ENCODE measurements around the gene INO80E.

INO80E gene

DNA sequence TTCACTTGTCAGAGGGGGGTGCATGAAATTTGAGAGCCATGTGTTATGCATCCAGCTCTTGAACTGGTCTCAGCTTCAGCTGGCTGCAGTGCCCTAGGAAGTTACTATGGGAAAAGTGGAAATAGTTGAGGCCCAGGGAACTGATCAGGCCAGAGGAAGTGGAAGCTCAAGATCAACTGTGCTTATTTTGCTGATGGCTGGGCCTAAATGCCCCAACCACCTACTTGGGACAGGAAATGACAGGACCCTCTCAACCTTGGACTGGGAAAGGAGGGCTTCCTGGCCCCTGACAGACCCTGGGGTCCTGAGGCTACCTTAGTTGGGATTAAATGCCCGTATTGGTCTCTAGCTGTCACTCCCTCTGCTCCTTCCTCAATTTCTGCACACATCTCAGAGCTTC, 23.5 kb upstream of the INO80E start:
- TF ChIP-seq, protein P1, sequence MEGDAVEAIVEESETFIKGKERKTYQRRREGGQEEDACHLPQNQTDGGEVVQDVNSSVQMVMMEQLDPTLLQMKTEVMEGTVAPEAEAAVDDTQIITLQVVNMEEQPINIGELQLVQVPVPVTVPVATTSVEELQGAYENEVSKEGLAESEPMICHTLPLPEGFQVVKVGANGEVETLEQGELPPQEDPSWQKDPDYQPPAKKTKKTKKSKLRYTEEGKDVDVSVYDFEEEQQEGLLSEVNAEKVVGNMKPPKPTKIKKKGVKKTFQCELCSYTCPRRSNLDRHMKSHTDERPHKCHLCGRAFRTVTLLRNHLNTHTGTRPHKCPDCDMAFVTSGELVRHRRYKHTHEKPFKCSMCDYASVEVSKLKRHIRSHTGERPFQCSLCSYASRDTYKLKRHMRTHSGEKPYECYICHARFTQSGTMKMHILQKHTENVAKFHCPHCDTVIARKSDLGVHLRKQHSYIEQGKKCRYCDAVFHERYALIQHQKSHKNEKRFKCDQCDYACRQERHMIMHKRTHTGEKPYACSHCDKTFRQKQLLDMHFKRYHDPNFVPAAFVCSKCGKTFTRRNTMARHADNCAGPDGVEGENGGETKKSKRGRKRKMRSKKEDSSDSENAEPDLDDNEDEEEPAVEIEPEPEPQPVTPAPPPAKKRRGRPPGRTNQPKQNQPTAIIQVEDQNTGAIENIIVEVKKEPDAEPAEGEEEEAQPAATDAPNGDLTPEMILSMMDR (IDR thresholded peaks at IDR 0.05; ENCODE audit: low read length, missing control alignments) = no peak
- no peak for DNase-seq (ENCODE audit: low read depth)
- no peak overlapping the region for H3K4me3 ChIP-seq (replicated peaks; ENCODE audit: low read depth, low read length)

DNA sequence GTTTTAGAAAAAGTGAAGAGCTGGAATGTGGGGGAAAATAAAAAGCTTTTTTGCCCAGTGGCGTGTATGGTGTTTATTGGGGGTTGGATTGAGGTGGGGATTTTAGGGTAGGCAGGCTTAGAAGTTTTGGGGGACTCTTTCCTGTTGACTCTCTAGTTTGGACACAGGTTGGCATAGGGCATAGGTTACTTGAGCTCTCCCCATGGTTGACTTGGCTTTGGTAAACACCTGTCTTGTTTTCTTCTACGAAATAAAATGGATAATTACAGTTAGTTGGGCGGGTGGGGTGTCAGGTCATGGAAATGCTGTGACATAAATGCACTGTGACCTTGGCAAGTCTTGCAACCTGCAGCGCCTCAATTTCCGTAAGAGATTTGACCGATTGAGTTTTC, 23.1 kb upstream of the INO80E start:
- TF ChIP-seq, protein P1 (IDR thresholded peaks at IDR 0.05; ENCODE audit: low read length, missing control alignments) = no peak
- H3K4me3 ChIP-seq (replicated peaks; ENCODE audit: low read depth, low read length) = no peak overlapping the region
- no peak for DNase-seq (ENCODE audit: low read depth)

DNA sequence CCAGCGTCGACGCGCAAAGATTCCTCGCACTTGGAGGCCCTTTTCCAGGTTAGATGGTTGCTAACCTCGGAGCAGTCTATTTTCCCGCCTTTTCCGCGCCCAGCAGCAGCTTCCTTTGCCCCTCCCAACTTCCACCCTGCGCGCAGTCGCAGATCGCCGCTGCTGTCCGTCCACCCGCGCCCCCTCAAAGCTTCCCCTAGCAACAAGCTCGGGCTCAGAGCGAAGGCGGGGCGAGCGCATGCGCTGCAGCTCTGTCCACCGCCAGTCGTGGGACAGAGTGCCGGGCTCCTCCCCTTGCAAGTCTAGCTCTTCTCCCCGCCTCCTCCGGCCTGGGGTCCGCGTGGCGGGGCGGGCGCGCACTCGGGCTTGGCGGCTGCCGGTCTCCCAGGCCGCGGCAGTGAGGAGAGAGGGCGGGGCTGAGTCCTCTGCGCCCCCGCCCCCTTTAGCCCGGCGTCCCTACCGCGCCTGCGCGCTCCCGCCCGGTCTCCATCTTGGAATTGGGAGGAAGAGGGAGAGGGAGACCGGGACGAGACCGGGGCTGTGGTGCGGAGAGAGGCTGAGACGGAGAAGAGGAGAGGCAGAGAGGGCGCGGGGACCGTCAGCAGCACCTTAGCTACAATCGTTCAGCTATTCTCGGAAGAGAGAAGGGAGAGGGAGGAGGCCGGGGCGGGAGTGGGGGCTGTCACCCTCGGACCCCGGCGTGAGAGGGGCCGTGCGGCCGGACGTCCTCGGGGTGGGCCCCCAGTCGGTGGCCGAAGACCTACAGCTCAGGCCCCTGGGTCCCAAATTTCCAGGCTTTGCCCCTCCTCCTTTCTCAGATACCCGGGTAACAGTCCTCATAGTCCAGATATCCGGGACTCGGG, 22.4 kb upstream of the INO80E start, which contains the start of gene TAOK2:
TAOK2 (plus strand) TSS at position 485 of the 863 bp plus-strand sequence. CDS start 3,905 bp downstream, outside the sequence.
- DNase-seq (ENCODE audit: low read depth) = peak; percentile 99
- TF ChIP-seq, protein P1 (IDR thresholded peaks at IDR 0.05; ENCODE audit: low read length, missing control alignments) = no peak

DNA sequence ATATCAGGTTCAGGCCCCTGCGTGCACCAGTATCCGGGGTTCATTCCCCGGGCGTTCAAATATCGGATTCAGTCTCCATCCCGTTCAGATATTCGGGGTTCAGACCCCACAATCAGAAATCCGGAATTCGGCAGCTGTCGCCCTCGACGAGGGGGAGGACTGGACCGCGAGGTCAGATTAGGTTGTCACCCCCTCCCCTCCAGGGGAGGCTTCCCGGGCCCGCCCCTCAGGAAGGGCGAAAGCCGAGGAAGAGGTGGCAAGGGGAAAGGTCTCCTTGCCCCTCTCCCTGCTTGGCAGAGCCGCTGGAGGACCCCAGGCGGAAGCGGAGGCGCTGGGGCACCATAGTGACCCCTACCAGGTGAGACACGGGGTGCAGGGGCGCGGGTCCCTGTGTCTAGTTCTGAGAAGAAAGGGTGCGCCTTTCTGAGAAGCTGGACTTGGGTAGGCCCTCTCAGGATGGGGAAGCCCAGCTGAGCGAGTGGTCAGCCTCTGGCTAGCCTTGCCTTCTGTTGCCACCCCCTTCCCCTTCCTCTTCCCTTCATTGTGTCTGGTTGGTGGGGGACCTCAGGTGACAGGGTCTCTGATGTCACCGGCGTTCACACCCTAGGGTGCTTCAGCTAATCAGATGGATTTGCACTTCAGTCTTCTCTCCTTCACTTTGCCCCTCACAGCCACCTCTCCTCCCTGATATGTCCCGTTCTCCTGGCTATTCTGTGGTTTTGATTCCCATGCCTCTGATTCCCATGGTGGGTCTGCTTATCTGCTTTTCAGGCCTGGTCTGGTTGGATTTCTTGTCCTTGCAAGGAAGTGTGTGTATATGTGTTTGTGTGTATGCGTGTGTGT, 21.5 kb upstream of the INO80E start:
- TF ChIP-seq, protein P1 (IDR thresholded peaks at IDR 0.05; ENCODE audit: low read length, missing control alignments) = no peak
- DNase-seq (ENCODE audit: low read depth) = peak; percentile 32
- H3K4me3 ChIP-seq (replicated peaks; ENCODE audit: low read depth, low read length) = peak overlapping the region; percentile 93

More for the DNA sequence above, 22.4 kb upstream of the INO80E start, which contains the start of gene TAOK2:
- H3K4me3 ChIP-seq (replicated peaks; ENCODE audit: low read depth, low read length) = peak within 1 kb of the TSS; percentile 93

DNA sequence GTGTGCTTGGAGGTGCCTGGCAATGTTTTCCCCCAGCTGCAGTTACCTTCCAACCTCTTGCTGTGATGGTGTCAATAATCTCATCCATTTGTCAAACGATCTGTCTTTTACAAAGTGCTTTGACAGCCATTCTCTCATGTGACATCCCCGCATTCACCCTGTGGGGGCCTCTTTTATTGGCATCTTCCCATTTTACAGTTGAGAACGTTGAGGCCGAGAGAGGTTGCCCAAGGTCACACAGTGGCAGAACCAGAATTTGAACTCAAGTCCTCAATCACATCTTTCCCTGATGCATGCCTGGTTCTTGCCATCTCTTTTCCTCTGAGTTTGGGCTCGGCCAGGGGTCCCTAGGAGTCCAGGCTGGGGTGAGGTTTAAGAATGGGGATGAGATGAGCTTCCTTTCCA, 20.9 kb upstream of the INO80E start:
- peak overlapping the region; percentile 93 for H3K4me3 ChIP-seq (replicated peaks; ENCODE audit: low read depth, low read length)
- TF ChIP-seq, protein P1 (IDR thresholded peaks at IDR 0.05; ENCODE audit: low read length, missing control alignments) = no peak
- no peak for DNase-seq (ENCODE audit: low read depth)

DNA sequence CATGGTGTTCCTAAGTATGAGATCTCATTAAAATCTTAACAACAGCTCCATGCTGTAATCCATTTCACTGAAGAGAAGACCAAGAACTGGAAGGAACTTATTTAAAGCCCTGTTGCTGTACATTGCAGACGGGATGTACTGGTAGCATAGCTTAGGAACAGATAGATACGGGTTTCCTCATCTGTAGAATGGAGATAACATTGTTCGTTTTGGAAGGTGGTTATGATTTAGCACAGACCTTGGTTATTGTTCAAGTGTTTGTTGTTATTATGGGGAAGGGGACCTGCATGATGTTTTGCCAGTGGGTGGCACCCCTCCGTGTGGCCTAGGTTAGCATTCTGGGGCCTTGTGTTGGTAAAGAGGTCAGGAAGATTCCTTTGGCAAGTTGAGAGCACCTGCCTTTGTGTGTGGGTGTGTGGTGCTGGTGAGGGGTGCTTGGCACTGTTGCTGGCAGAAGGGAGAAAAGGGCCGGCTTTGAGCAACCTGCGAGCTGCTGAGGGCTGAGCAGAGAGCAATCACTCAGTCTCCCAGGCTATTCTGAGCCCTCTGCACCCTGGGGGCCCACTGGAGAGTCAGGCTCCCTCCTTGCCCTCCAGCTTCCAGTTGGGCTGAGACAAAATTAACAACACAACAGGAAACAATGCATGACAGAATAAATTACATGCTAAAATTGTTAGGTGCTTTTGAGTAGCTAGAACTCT, 20.1 kb upstream of the INO80E start:
- H3K4me3 ChIP-seq (replicated peaks; ENCODE audit: low read depth, low read length) = peak overlapping the region; percentile 93
- DNase-seq (ENCODE audit: low read depth) = peak; percentile 21
- TF ChIP-seq, protein P1 (IDR thresholded peaks at IDR 0.05; ENCODE audit: low read length, missing control alignments) = no peak
